ENCODE measurements around the gene IL4.
"Not testable (repeated sequence)": the region's sequence is repeated elsewhere in the genome, so short reads cannot be mapped to it uniquely, and the experiment has no call there.

IL4 gene

GRCh38 chr5:132673939-132674630, at the start of gene IL4:
IL4 (plus strand) TSS chr5:132673989; CDS start chr5:132674051, 62 bp downstream.
- DNase-seq = no peak

GRCh38 chr5:132627470-132627869, 46.3 kb upstream of the IL4 start:
- no peak for DNase-seq

GRCh38 chr5:132628814-132629213, 45.0 kb upstream of the IL4 start:
- no peak for DNase-seq

- DNase-seq = no peak
Observed at GRCh38 chr5:132629230-132629944, 44.4 kb upstream of the IL4 start.

GRCh38 chr5:132633587-132633986, 40.2 kb upstream of the IL4 start:
- not testable (repeated sequence) for DNase-seq

- DNase-seq = no peak
Observed at GRCh38 chr5:132635873-132636272, 37.9 kb upstream of the IL4 start.

- DNase-seq = no peak
Observed at GRCh38 chr5:132637241-132637640, 36.5 kb upstream of the IL4 start.

GRCh38 chr5:132639706-132640130, 34.1 kb upstream of the IL4 start:
- no peak for DNase-seq

GRCh38 chr5:132640613-132641012, 33.2 kb upstream of the IL4 start:
- no peak for DNase-seq

GRCh38 chr5:132641241-132641723, 32.5 kb upstream of the IL4 start:
- DNase-seq = no peak

- no peak for DNase-seq
Observed at GRCh38 chr5:132641841-132642240, 31.9 kb upstream of the IL4 start.

GRCh38 chr5:132644177-132644576, 29.6 kb upstream of the IL4 start:
- DNase-seq = no peak

GRCh38 chr5:132646583-132647266, 27.1 kb upstream of the IL4 start:
- DNase-seq = no peak

- DNase-seq = no peak
Observed at GRCh38 chr5:132647473-132647872, 26.3 kb upstream of the IL4 start.

- DNase-seq = no peak
Observed at GRCh38 chr5:132648355-132648754, 25.4 kb upstream of the IL4 start.

GRCh38 chr5:132651838-132652469, 21.8 kb upstream of the IL4 start:
- DNase-seq = no peak

GRCh38 chr5:132653716-132654115, 20.1 kb upstream of the IL4 start:
- DNase-seq = no peak

- DNase-seq = no peak
Observed at GRCh38 chr5:132655821-132656773, 17.7 kb upstream of the IL4 start.

- DNase-seq = no peak
Observed at GRCh38 chr5:132656774-132657355, 16.9 kb upstream of the IL4 start.

GRCh38 chr5:132657676-132658380, 16.0 kb upstream of the IL4 start, which contains the start of gene IL13:
IL13 (plus strand) TSS chr5:132658173; CDS start chr5:132658187, 14 bp downstream.
- no peak for DNase-seq
